KMS-11 (cell line): Measurements from ENCODE around the gene NOS3.

Experiments used
- H2AFZ ChIP-seq: fragments of 200-600 bp; sonication (generic); 2 replicates; pipeline ENCODE4 v1.6.1; 2016; ENCODE audit warnings: antibody characterized with exemption, mixed run types, low read depth
- H3K27ac ChIP-seq: fragments of 200-600 bp; sonication (generic); 2 replicates; pipeline ENCODE4 v1.6.1; 2016; ENCODE audit warnings: mild to moderate bottlenecking, mixed run types
- H3K27me3 ChIP-seq: fragments of 200-600 bp; sonication (generic); 2 replicates; pipeline ENCODE4 v1.6.1; 2017; ENCODE audit warnings: mild to moderate bottlenecking, low read depth, mixed run types, moderate library complexity; ENCODE audit not compliant: insufficient read depth
- H3K36me3 ChIP-seq: fragments of 200-600 bp; sonication (generic); 2 replicates; pipeline ENCODE4 v1.6.1; 2017; ENCODE audit warnings: mild to moderate bottlenecking, mixed run types; ENCODE audit not compliant: insufficient read depth
- H3K4me1 ChIP-seq: fragments of 200-600 bp; sonication (generic); 2 replicates; pipeline ENCODE4 v1.6.1; 2016; ENCODE audit warnings: mild to moderate bottlenecking, low read depth, mixed run types; ENCODE audit not compliant: poor library complexity, severe bottlenecking
- H3K4me2 ChIP-seq: fragments of 200-600 bp; sonication (generic); 2 replicates; pipeline ENCODE4 v1.7.0; 2016; ENCODE audit warnings: mild to moderate bottlenecking, mixed run types
- H3K4me3 ChIP-seq: fragments of 200-600 bp; sonication (generic); IDR thresholded peaks from 2 replicates; pipeline ENCODE4 v1.6.1; 2017; ENCODE audit warnings: low read depth, low read length, mixed read lengths; ENCODE audit not compliant: insufficient read depth
- H3K79me2 ChIP-seq: fragments of 200-600 bp; sonication (generic); 2 replicates; pipeline ENCODE4 v1.6.1; 2016; ENCODE audit warnings: low read depth, mixed run types; ENCODE audit not compliant: insufficient read depth
- H3K9ac ChIP-seq: fragments of 200-600 bp; sonication (generic); 2 replicates; pipeline ENCODE4 v1.6.1; 2016; ENCODE audit warnings: mild to moderate bottlenecking, mixed run types
- H4K20me1 ChIP-seq: fragments of 200-600 bp; sonication (generic); 2 replicates; pipeline ENCODE4 v1.6.1; 2016; ENCODE audit warnings: mild to moderate bottlenecking, mixed run types; ENCODE audit not compliant: insufficient read depth
- TF ChIP-seq, protein P1 (sequence below): fragments of 200-600 bp; sonication (generic); conservative IDR thresholded peaks from 2 replicates; pipeline ENCODE4 v1.6.1; 2017; ENCODE audit warnings: low read depth, mild to moderate bottlenecking, antibody characterized with exemption, low read length, moderate library complexity, mixed read lengths

Gene NOS3

GRCh38 chr7:151019130-151019447, 28.3 kb downstream of the NOS3 start:
- Histone ChIP-seq H4K20me1 (no peaks in the 10 kb centered on the region), H3K4me2 (no peak overlapping the region), H3K79me2 (no peaks in the 10 kb centered on the region), H3K36me3 (no peaks in the 10 kb centered on the region), H3K9ac (no peak overlapping the region), H3K27me3 (peaks cover 30% of the 10 kb centered on the region), H3K27ac (no peak overlapping the region), H3K4me3 (no peak overlapping the region), H3K4me1 (peaks cover 10% of the 10 kb centered on the region), H2AFZ (no peak overlapping the region)
- TF ChIP-seq, protein P1, sequence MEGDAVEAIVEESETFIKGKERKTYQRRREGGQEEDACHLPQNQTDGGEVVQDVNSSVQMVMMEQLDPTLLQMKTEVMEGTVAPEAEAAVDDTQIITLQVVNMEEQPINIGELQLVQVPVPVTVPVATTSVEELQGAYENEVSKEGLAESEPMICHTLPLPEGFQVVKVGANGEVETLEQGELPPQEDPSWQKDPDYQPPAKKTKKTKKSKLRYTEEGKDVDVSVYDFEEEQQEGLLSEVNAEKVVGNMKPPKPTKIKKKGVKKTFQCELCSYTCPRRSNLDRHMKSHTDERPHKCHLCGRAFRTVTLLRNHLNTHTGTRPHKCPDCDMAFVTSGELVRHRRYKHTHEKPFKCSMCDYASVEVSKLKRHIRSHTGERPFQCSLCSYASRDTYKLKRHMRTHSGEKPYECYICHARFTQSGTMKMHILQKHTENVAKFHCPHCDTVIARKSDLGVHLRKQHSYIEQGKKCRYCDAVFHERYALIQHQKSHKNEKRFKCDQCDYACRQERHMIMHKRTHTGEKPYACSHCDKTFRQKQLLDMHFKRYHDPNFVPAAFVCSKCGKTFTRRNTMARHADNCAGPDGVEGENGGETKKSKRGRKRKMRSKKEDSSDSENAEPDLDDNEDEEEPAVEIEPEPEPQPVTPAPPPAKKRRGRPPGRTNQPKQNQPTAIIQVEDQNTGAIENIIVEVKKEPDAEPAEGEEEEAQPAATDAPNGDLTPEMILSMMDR = no peak

DNA sequence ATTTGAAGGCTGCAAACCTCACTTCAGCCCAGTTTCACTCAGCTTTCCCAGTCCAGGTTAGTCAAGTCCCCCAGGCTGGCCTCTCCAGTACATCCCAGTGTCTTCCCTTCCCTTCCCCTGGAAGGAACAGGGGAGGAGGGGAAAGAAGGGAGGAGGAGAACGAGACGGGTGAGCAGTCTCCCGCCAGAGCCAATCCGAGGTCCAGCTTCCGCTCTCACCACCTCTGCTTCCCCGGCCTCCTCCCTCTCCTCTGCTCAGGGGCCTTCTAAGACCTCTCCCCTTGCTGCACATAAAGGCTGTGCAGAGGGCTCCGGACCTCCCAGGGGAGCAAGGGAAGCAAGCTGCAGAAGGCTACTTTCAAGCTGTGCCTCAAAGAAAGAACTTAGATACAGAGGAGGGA, 29.4 kb downstream of the NOS3 start:
- Histone ChIP-seq H3K4me1 (peaks cover 4% of the 10 kb centered on the region), H3K27me3 (peaks cover 38% of the 10 kb centered on the region)

DNA sequence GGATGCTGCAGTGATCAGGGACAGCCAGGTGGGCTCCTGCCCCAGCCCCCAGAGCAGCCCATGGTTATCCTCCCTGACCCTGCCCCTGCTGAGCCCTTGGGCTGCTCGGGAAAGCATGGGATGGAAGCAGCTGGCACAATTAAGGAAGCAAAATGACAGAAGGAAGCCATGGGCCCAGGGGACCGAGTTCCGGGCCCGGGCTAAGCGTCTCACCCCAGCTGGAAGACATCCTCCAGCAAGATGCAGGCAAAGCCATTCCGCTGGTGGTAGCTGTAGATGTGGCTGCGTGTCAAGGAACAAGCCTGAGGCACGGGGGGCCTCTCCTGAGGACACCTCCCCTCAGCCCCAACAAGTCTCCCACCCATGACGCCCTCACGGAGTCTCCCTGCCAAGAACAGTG, 32.4 kb downstream of the NOS3 start:
- no peak overlapping the region for H3K4me2 ChIP-seq

More for the DNA sequence above, 29.4 kb downstream of the NOS3 start:
- TF ChIP-seq, protein P1 = no peak
- Histone ChIP-seq H3K4me3 (no peak overlapping the region), H3K27ac (no peak overlapping the region), H3K36me3 (no peaks in the 10 kb centered on the region), H3K79me2 (no peaks in the 10 kb centered on the region), H3K9ac (no peak overlapping the region), H4K20me1 (no peaks in the 10 kb centered on the region), H3K4me2 (no peak overlapping the region), H2AFZ (no peak overlapping the region)

GRCh38 chr7:151024435-151025056, 33.7 kb downstream of the NOS3 start, which contains the start of gene ATG9B:
ATG9B (minus strand) TSS chr7:151024494; CDS start chr7:151024423, 71 bp downstream.
- Histone ChIP-seq H3K27me3 (peaks cover 40% of the 10 kb centered on the region), H3K4me2 (no peak within 1 kb of the TSS), H3K27ac (no peak within 1 kb of the TSS), H2AFZ (no peak within 1 kb of the TSS), H3K4me1 (peaks cover 15% of the 10 kb centered on the region), H3K4me3 (no peak within 1 kb of the TSS), H3K9ac (no peak within 1 kb of the TSS), H4K20me1 (no peaks in the 10 kb centered on the region), H3K36me3 (no peaks in the 10 kb centered on the region), H3K79me2 (0 out of 2 replicates have a peak, but pooled peaks cover 2% of the 10 kb centered on the region)
- TF ChIP-seq, protein P1 = no peak

More for the DNA sequence above, 32.4 kb downstream of the NOS3 start:
- peaks cover 10% of the 10 kb centered on the region for H3K4me1 ChIP-seq
- H4K20me1 ChIP-seq = no peaks in the 10 kb centered on the region
- H3K79me2 ChIP-seq = no peaks in the 10 kb centered on the region
- H3K4me3 ChIP-seq = no peak overlapping the region
- no peaks in the 10 kb centered on the region for H3K36me3 ChIP-seq
- no peak overlapping the region for H3K9ac ChIP-seq
- H3K27ac ChIP-seq = no peak overlapping the region
- TF ChIP-seq, protein P1 = no peak
- H3K27me3 ChIP-seq = peaks cover 42% of the 10 kb centered on the region
- no peak overlapping the region for H2AFZ ChIP-seq
